HEK293 (cell line): ENCODE data around the gene ACTR6.

Experiments
- CTCF ChIA-PET: fragments of 350-600 bp; formaldehyde crosslinking; extraction: SDS; loops from one replicate; lab custom pipeline; 2021; ENCODE audit warnings: antibody characterized with exemption; lab: Yijun Ruan, JAX
- POLR2A ChIA-PET: fragments of 300-600 bp; formaldehyde crosslinking; extraction: SDS; loops from one replicate; lab custom pipeline; 2020; ENCODE audit warnings: antibody characterized with exemption, inconsistent platforms; lab: Yijun Ruan, JAX
- H3K27ac ChIP-seq: fragments of 200-500 bp; sonication (Bioruptor generic); 2 replicates; pipeline ENCODE4 v1.5.1; 2014; ENCODE audit warnings: low read depth, low read length, control low read depth, inconsistent platforms; ENCODE audit errors: extremely low read depth
- H3K36me3 ChIP-seq, 2 experiments: fragments of 200-500 bp in 1 of 2; sonication (Bioruptor generic) in 1 of 2; 1 replicate in 1 of 2; 2 replicates in 1 of 2; pipeline ENCODE4 v1.5.1; 2014 to 2017; ENCODE audit warnings: inconsistent platforms in 2 of 2, low read length in 2 of 2; ENCODE audit not compliant: control insufficient read depth in 2 of 2, insufficient read depth in 1 of 2
- H3K4me1 ChIP-seq: fragments of 200-500 bp; sonication (Bioruptor generic); 2 replicates; pipeline ENCODE4 v1.5.1; 2014; ENCODE audit warnings: mild to moderate bottlenecking, low read length, inconsistent platforms; ENCODE audit not compliant: control insufficient read depth, insufficient read depth
- H3K4me3 ChIP-seq: 2 replicates; pipeline ENCODE4 v1.5.1; 2011; ENCODE audit warnings: low read depth, mild to moderate bottlenecking, control low read depth, low read length, moderate library complexity
- H3K9me3 ChIP-seq: fragments of 200-500 bp; sonication (Bioruptor generic); 2 replicates; pipeline ENCODE4 v1.5.1; 2014; ENCODE audit warnings: low read depth, low read length, inconsistent platforms; ENCODE audit not compliant: control insufficient read depth, insufficient read depth
- BCL11B ChIP-seq: fragments of 450-650 bp; formaldehyde crosslinking; IDR thresholded peaks from 2 replicates; pipeline ENCODE4 v1.5.1; 2016; ENCODE audit warnings: low read depth, missing biosample characterization, missing genetic modification characterization
- GLIS2 ChIP-seq: fragments of 450-650 bp; formaldehyde crosslinking; IDR thresholded peaks from 2 replicates; pipeline ENCODE4 v1.5.1; 2016; ENCODE audit warnings: missing biosample characterization, missing genetic modification characterization
- HIC1 ChIP-seq: fragments of 450-650 bp; formaldehyde crosslinking; IDR thresholded peaks from 2 replicates; pipeline ENCODE4 v1.5.1; 2016; ENCODE audit warnings: missing biosample characterization, missing genetic modification characterization
- KLF8 ChIP-seq: fragments of 450-650 bp; formaldehyde crosslinking; IDR thresholded peaks from 2 replicates; pipeline ENCODE4 v1.5.1; 2016; ENCODE audit warnings: missing biosample characterization, missing genetic modification characterization
- SP3 ChIP-seq: fragments of 450-650 bp; formaldehyde crosslinking; IDR thresholded peaks from 2 replicates; pipeline ENCODE4 v1.5.1; 2016; ENCODE audit warnings: missing biosample characterization, missing genetic modification characterization
- YY1 ChIP-seq: fragments of 450-650 bp; formaldehyde crosslinking; IDR thresholded peaks from 2 replicates; pipeline ENCODE4 v1.5.1; 2018; ENCODE audit warnings: missing biosample characterization, missing genetic modification characterization
- YY2 ChIP-seq: fragments of 450-650 bp; formaldehyde crosslinking; IDR thresholded peaks from 2 replicates; pipeline ENCODE4 v1.5.1; 2016; ENCODE audit warnings: missing biosample characterization, missing genetic modification characterization
- ZBTB17 ChIP-seq: fragments of 450-650 bp; formaldehyde crosslinking; IDR thresholded peaks from 2 replicates; pipeline ENCODE4 v1.5.1; 2016; ENCODE audit warnings: missing biosample characterization, missing genetic modification characterization
- ZBTB6 ChIP-seq: fragments of 450-650 bp; formaldehyde crosslinking; IDR thresholded peaks from 2 replicates; pipeline ENCODE4 v1.5.1; 2017; ENCODE audit warnings: missing biosample characterization, missing genetic modification characterization
- ZFHX2 ChIP-seq: fragments of 450-650 bp; formaldehyde crosslinking; conservative IDR thresholded peaks from 2 replicates; pipeline ENCODE4 v1.5.1; 2016; ENCODE audit warnings: missing biosample characterization, missing genetic modification characterization
- ZNF133 ChIP-seq: fragments of 450-650 bp; formaldehyde crosslinking; IDR thresholded peaks from 2 replicates; pipeline ENCODE4 v1.5.1; 2016; ENCODE audit warnings: missing biosample characterization, missing genetic modification characterization
- ZNF280D ChIP-seq: fragments of 450-650 bp; formaldehyde crosslinking; IDR thresholded peaks from 2 replicates; pipeline ENCODE4 v1.5.1; 2016; ENCODE audit warnings: missing biosample characterization, missing genetic modification characterization
- ZNF292 ChIP-seq: fragments of 450-650 bp; formaldehyde crosslinking; IDR thresholded peaks from 2 replicates; pipeline ENCODE4 v1.5.1; 2016; ENCODE audit warnings: low read depth, missing biosample characterization, missing genetic modification characterization, borderline replicate concordance
- ZNF354C ChIP-seq: fragments of 450-650 bp; formaldehyde crosslinking; IDR thresholded peaks from 2 replicates; pipeline ENCODE4 v1.5.1; 2016; ENCODE audit warnings: missing biosample characterization, missing genetic modification characterization, low read depth, borderline replicate concordance
- ZNF394 ChIP-seq: fragments of 450-650 bp; formaldehyde crosslinking; IDR thresholded peaks from 2 replicates; pipeline ENCODE4 v1.5.1; 2016; ENCODE audit warnings: missing biosample characterization, missing genetic modification characterization, mild to moderate bottlenecking, moderate library complexity, borderline replicate concordance
- ZNF416 ChIP-seq: fragments of 450-650 bp; formaldehyde crosslinking; IDR thresholded peaks from 2 replicates; pipeline ENCODE4 v1.5.1; 2016; ENCODE audit warnings: missing biosample characterization, missing genetic modification characterization
- ZNF433 ChIP-seq: fragments of 450-650 bp; formaldehyde crosslinking; IDR thresholded peaks from 2 replicates; pipeline ENCODE4 v1.5.1; 2016; ENCODE audit warnings: missing biosample characterization, missing genetic modification characterization, low read depth
- ZNF654 ChIP-seq: fragments of 450-650 bp; formaldehyde crosslinking; IDR thresholded peaks from 2 replicates; pipeline ENCODE4 v1.5.1; 2016; ENCODE audit warnings: low read depth, missing biosample characterization, missing genetic modification characterization
- ZNF658 ChIP-seq: fragments of 450-650 bp; formaldehyde crosslinking; IDR thresholded peaks from 2 replicates; pipeline ENCODE4; 2016; ENCODE audit warnings: missing biosample characterization, missing genetic modification characterization
- ZNF670 ChIP-seq: fragments of 450-650 bp; formaldehyde crosslinking; IDR thresholded peaks from 2 replicates; pipeline ENCODE4 v1.5.1; 2016; ENCODE audit warnings: missing biosample characterization, missing genetic modification characterization, low read depth
- ZNF768 ChIP-seq: fragments of 450-650 bp; formaldehyde crosslinking; IDR thresholded peaks from 2 replicates; pipeline ENCODE4 v1.5.1; 2018; ENCODE audit warnings: missing biosample characterization, mild to moderate bottlenecking, missing genetic modification characterization
- ZNF792 ChIP-seq: fragments of 450-650 bp; formaldehyde crosslinking; IDR thresholded peaks from 2 replicates; pipeline ENCODE4 v1.5.1; 2016; ENCODE audit warnings: missing biosample characterization, missing genetic modification characterization
- TF ChIP-seq, protein P1 (sequence below): fragments of 450-650 bp; formaldehyde crosslinking; IDR thresholded peaks from 2 replicates; pipeline ENCODE4 v1.5.1; 2017; ENCODE audit warnings: missing biosample characterization, missing genetic modification characterization

Gene ACTR6

GRCh38 chr12:100248886-100249285 is 48.3 kb downstream of the ACTR6 start:
- ChIA-PET POLR2A (no interaction called here), CTCF (no interaction called here)
- H3K36me3 ChIP-seq = no peaks in the 10 kb centered on the region; a peak in 1 of 3 replicates
- no peak overlapping the region for H3K27ac ChIP-seq
- H3K4me3 ChIP-seq = no peak overlapping the region
- TF ChIP-seq ZBTB17 (tag by site-specific recombination) (no peak), BCL11B (no peak)
- TF ChIP-seq, protein P1, sequence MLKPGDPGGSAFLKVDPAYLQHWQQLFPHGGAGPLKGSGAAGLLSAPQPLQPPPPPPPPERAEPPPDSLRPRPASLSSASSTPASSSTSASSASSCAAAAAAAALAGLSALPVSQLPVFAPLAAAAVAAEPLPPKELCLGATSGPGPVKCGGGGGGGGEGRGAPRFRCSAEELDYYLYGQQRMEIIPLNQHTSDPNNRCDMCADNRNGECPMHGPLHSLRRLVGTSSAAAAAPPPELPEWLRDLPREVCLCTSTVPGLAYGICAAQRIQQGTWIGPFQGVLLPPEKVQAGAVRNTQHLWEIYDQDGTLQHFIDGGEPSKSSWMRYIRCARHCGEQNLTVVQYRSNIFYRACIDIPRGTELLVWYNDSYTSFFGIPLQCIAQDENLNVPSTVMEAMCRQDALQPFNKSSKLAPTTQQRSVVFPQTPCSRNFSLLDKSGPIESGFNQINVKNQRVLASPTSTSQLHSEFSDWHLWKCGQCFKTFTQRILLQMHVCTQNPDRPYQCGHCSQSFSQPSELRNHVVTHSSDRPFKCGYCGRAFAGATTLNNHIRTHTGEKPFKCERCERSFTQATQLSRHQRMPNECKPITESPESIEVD = no peak
- H3K4me1 ChIP-seq = no peaks in the 10 kb centered on the region
- no peaks in the 10 kb centered on the region for H3K9me3 ChIP-seq

GRCh38 chr12:100249941-100250340 is 49.3 kb downstream of the ACTR6 start:
- no peaks in the 10 kb centered on the region for H3K9me3 ChIP-seq
- POLR2A ChIA-PET = no interaction called here
- TF ChIP-seq KLF8 (tag by site-specific recombination) (no peak), ZNF416 (tag by site-specific recombination) (no peak), ZNF354C (tag by site-specific recombination) (no peak), YY2 (tag by site-specific recombination) (no peak), ZNF292 (tag by site-specific recombination) (no peak), ZNF670 (tag by site-specific recombination) (no peak), YY1 (tag by site-specific recombination) (no peak), GLIS2 (tag by site-specific recombination) (no peak), SP3 (tag by site-specific recombination) (no peak), ZNF394 (tag by site-specific recombination) (no peak), ZBTB6 (tag by site-specific recombination) (no peak), HIC1 (no peak), ZNF658 (tag by site-specific recombination) (no peak), ZNF133 (tag by site-specific recombination) (no peak), ZNF654 (tag by site-specific recombination) (no peak), ZFHX2 (no peak), ZNF433 (tag by site-specific recombination) (no peak), ZNF792 (tag by site-specific recombination) (no peak), ZNF280D (no peak), ZNF768 (tag by site-specific recombination) (no peak)
- TF ChIP-seq, all 188 proteins: peak for 0
- Histone ChIP-seq H3K4me1 (no peaks in the 10 kb centered on the region), H3K4me3 (no peak overlapping the region), H3K27ac (no peak overlapping the region), H3K36me3 (no peaks in the 10 kb centered on the region; a peak in 1 of 3 replicates)
- CTCF ChIA-PET = no interaction called here
